Endothelial cell (in vitro differentiated cells): Measurements from ENCODE around the gene IQSEC3. TPM values are rescaled to one million over a fixed set of nuclear protein-coding genes. Genes with fewer than 3 reads are reported as not detected.

Source experiments
- DNase-seq: peaks from one replicate; pipeline ENCODE4 v3.0.0; 2021; ENCODE audit warnings: low spot score
- H3K27ac Mint-ChIP-seq: one replicate; pipeline ENCODE4 v1.8.0; 2021; ENCODE audit warnings: mixed read lengths, inconsistent platforms; ENCODE audit not compliant: unreplicated experiment
- H3K27me3 Mint-ChIP-seq: one replicate; pipeline ENCODE4 v1.8.0; 2021; ENCODE audit warnings: mild to moderate bottlenecking, moderate library complexity, mixed read lengths, inconsistent platforms; ENCODE audit not compliant: unreplicated experiment
- H3K36me3 Mint-ChIP-seq: one replicate; pipeline ENCODE4 v1.8.0; 2021; ENCODE audit warnings: mild to moderate bottlenecking, low read depth, mixed read lengths, inconsistent platforms; ENCODE audit not compliant: unreplicated experiment
- H3K4me1 Mint-ChIP-seq: one replicate; pipeline ENCODE4 v1.8.0; 2021; ENCODE audit warnings: mild to moderate bottlenecking, mixed read lengths, inconsistent platforms; ENCODE audit not compliant: unreplicated experiment
- H3K4me3 Mint-ChIP-seq: one replicate; pipeline ENCODE4 v1.8.0; 2021; ENCODE audit warnings: mild to moderate bottlenecking, mixed read lengths, inconsistent platforms; ENCODE audit not compliant: unreplicated experiment
- H3K9me3 Mint-ChIP-seq: one replicate; pipeline ENCODE4 v1.8.0; 2021; ENCODE audit warnings: mixed read lengths, inconsistent platforms; ENCODE audit not compliant: unreplicated experiment
- total RNA-seq: library from RNA; stranded (reverse); fragmentation: NEBNext Ultra II Directional; extraction: Animal tissue kit (Norgen Biotek cat#: 25700); gene quantifications from one replicate; pipeline ENCODE4 v1.2.1, GENCODE V29; 2021; ENCODE audit not compliant: unreplicated experiment
- TF ChIP-seq, protein P1 (sequence below): fragments of 200-600 bp; sonication (generic); IDR thresholded peaks from one replicate; pipeline ENCODE4 v1.5.0; 2021; ENCODE audit warnings: antibody characterized with exemption; ENCODE audit not compliant: unreplicated experiment

Gene IQSEC3
- total RNA-seq, 1 donor from 2014 or later: 13.2 TPM

DNA sequence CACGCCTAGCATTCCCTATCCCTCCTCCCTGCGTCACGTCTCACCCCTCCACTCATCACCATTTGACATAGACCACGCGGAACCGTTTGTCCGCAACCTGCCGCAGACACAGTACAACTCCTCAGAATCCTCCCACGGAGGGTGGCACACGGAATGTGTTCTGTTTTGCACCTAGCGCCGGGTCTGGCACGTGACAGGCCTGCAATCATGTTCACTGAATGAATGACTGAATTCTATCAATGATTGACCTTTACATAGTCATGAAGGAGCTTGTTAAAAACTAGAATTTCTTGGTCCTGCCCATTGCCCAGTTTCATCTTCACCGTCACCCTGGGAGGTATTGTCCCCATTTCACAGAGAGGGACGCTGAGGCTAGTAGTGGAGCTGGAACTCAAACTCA is 142.7 kb downstream of the IQSEC3 start:
- H3K36me3 Mint-ChIP-seq: no peaks in the 10 kb centered on the region
- DNase-seq: no peak
- TF ChIP-seq, protein P1, sequence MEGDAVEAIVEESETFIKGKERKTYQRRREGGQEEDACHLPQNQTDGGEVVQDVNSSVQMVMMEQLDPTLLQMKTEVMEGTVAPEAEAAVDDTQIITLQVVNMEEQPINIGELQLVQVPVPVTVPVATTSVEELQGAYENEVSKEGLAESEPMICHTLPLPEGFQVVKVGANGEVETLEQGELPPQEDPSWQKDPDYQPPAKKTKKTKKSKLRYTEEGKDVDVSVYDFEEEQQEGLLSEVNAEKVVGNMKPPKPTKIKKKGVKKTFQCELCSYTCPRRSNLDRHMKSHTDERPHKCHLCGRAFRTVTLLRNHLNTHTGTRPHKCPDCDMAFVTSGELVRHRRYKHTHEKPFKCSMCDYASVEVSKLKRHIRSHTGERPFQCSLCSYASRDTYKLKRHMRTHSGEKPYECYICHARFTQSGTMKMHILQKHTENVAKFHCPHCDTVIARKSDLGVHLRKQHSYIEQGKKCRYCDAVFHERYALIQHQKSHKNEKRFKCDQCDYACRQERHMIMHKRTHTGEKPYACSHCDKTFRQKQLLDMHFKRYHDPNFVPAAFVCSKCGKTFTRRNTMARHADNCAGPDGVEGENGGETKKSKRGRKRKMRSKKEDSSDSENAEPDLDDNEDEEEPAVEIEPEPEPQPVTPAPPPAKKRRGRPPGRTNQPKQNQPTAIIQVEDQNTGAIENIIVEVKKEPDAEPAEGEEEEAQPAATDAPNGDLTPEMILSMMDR: no peak
- no peak overlapping the region for H3K27ac Mint-ChIP-seq
- H3K4me3 Mint-ChIP-seq: no peak overlapping the region
- H3K4me1 Mint-ChIP-seq: peaks cover 10% of the 10 kb centered on the region
- H3K27me3 Mint-ChIP-seq: peaks cover 6% of the 10 kb centered on the region
- H3K9me3 Mint-ChIP-seq: no peaks in the 10 kb centered on the region

DNA sequence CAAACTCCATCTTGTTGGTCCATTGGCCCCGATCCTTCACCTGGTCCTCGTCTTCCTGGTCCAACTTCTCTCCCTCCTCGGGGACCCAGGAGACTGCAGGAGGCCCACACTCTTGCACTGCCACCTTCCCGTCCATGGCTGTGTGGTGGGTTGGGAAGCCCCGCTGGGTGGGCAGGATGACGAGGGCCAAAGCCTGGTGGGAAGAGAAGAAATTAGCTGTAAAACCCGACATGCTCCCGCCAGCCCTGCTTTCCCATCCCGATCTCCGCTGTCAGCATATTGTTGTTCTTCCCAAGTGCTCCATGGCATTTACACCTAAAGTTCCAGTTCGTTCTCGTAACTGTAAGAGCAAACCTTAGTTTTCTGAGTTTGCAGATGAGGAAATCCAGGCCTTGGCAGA is 143.3 kb downstream of the IQSEC3 start:
- TF ChIP-seq, protein P1: no peak
- H3K9me3 Mint-ChIP-seq: no peaks in the 10 kb centered on the region
- no peaks in the 10 kb centered on the region for H3K36me3 Mint-ChIP-seq
- peaks cover 13% of the 10 kb centered on the region for H3K4me1 Mint-ChIP-seq
- H3K27ac Mint-ChIP-seq: no peak overlapping the region
- no peak for DNase-seq
- no peak overlapping the region for H3K4me3 Mint-ChIP-seq
- peaks cover 6% of the 10 kb centered on the region for H3K27me3 Mint-ChIP-seq

DNA sequence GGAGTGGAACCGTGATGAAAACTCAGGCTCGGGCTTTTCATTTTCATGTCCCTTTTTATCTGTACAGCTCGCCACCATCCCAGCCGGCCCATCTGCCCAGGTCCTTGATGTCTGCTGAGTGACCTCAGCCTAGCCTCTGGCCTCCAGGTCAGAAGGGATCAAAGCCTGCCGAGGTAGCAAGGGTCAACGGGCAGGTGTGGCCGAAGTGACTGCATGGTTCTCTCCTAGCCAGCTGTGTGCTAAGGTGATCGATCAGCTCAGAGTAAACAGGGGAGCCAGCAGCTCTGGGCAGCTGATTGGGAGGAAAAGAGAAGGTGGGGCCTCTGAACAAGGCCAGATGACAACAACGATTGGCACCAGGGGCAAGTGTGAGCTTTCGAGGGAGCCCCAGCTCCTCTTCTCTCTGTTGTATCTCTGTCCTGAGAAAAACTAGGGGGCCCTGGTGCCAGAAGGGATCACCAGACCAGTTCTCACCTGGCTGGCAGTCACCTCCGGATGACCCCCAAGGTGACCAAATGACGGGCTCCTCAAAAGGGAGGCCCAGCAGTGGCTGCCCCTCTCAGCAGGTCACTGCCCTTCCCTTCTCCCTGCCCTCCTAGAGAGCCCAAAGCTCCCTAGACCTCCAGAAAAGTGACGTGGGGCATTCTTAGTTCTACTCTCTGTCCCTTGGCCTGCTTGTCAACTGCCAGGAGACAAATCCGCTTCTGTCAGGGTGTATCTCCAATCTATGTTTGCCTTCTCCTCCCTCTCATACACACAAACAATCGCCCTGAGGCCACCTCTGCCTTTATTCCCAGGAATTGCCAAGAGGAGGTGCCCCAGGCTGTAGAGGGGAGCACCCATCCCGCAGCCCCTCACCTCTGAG is 143.9 kb downstream of the IQSEC3 start:
- Mint-ChIP-seq H3K4me1 (peaks cover 18% of the 10 kb centered on the region), H3K27me3 (peaks cover 8% of the 10 kb centered on the region), H3K36me3 (no peaks in the 10 kb centered on the region), H3K9me3 (no peaks in the 10 kb centered on the region), H3K27ac (no peak overlapping the region), H3K4me3 (no peak overlapping the region)
- DNase-seq: no peak
- TF ChIP-seq, protein P1: no peak

DNA sequence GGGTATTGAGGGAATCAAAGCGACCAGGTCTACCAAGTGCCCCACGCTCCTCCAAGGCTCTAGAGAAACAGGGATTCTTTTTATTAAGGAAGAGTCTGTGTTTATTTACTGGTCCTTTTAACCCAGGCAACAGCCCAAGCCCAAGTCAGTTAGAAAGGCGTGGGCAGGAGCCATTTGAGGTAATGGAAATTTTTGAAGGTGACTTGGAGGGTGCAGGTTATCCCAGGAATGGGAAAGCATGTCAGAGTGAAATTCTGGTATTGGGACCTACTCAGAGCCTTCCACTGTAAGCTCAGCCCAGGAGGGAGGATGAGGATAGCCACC is 144.5 kb downstream of the IQSEC3 start:
- Mint-ChIP-seq H3K27ac (no peak overlapping the region), H3K36me3 (no peaks in the 10 kb centered on the region), H3K27me3 (peaks cover 8% of the 10 kb centered on the region), H3K9me3 (no peaks in the 10 kb centered on the region), H3K4me1 (peaks cover 18% of the 10 kb centered on the region), H3K4me3 (no peak overlapping the region)
- TF ChIP-seq, protein P1: no peak
- no peak for DNase-seq

DNA sequence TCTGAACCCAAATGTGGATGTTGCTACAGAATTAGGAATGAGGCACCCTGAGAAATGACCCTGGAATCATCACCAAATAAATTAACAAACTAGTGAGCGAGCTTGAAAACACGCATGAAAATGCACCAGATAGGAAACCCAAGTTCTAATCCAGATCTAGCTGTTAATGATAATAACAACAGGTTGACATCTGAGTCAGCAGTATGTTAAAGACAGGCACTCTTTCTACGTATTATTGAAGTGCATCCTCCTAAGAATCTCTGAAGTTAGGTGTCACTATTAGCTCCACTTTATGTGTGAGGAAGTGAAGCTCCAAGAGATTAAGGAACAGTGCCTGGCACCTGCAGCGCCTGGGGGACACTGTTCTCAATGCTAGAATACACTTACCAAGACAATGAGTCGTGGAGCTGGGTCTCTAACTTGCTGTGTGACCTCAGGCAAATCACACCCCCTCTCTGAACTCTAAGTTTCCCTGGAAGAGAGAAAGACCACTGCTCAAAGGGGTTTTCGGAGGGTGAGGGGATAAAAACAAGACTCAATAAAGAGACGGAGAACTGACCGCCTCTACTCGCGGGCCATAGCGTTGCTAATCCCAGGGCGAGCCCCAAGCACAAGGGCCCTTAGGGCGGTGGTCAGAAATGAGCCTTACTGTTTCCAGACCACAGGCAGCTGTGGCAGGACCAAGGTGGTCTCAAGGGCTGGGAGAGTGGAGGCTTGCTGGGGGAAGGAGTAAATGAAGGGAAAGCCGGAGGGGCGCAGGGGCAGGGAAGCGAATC is 145.3 kb downstream of the IQSEC3 start:
- Mint-ChIP-seq H3K27ac (no peak overlapping the region), H3K4me3 (no peak overlapping the region), H3K27me3 (peaks cover 8% of the 10 kb centered on the region), H3K4me1 (peaks cover 18% of the 10 kb centered on the region), H3K9me3 (no peaks in the 10 kb centered on the region), H3K36me3 (no peaks in the 10 kb centered on the region)
- TF ChIP-seq, protein P1: no peak
- DNase-seq: no peak
